Urinary bladder (tissue), 4 donors: ENCODE results near the gene RPL6. TPM values are rescaled to one million over a fixed set of nuclear protein-coding genes. Genes with fewer than 3 reads are reported as not detected.
"Not testable (repeated sequence)": the region's sequence is repeated elsewhere in the genome, so short reads cannot be mapped to it uniquely, and the experiment has no call there.

Experiments used
- DNase-seq: peaks from one replicate; pipeline ENCODE4 v3.0.0-alpha.2; 2015; ENCODE audit errors: extremely low spot score
- H3K27ac ChIP-seq: one replicate; pipeline ENCODE4 v1.5.1; 2013; ENCODE audit warnings: low read depth, mild to moderate bottlenecking, moderate library complexity
- H3K36me3 ChIP-seq: one replicate; pipeline ENCODE4 v1.6.1; 2013; ENCODE audit warnings: mild to moderate bottlenecking, moderate library complexity; ENCODE audit not compliant: insufficient read depth
- H3K4me1 ChIP-seq: one replicate; pipeline ENCODE4 v1.6.1; 2013; ENCODE audit warnings: mild to moderate bottlenecking, moderate library complexity; ENCODE audit not compliant: insufficient read depth
- H3K4me3 ChIP-seq: one replicate; pipeline ENCODE4 v1.5.1; 2013; ENCODE audit warnings: low read depth, low read length
- WGBS: extraction: QIAGEN DNeasy Blood & Tissue Kit; methylation state at CpG from one replicate; pipeline ENCODE4 v1.1.7; 2013; 5-methylcytosine and 5-hydroxymethylcytosine counted together
- polyA plus RNA-seq: library from polyadenylated mRNA; stranded (reverse); fragments of 200-250 nt; gene quantifications from one replicate; pipeline ENCODE4 v1.2.3, GENCODE V29; 2013
- total RNA-seq: library from RNA; depleted of rRNA; stranded (reverse); fragments of >200 nt; gene quantifications from one replicate; pipeline ENCODE4 v1.2.3, GENCODE V29; 2014
- donor health status: healthy with polysubstance abuse.
- donor health status: healthy.

Gene RPL6
- total and polyA plus RNA-seq, 2 donors, result 1,317 to 1,643 TPM

- no peaks in the 10 kb centered on the region for H3K4me1 ChIP-seq
- WGBS, result 94% methylated on average over 14 of the region's 14 CpGs
- peaks cover 8% of the 10 kb centered on the region for H3K36me3 ChIP-seq
- H3K27ac ChIP-seq, result no peak overlapping the region
- H3K4me3 ChIP-seq, result no peak overlapping the region
- no peak for DNase-seq
These were observed 470 bp upstream of the RPL6 start for GRCh38 chr12:112409906-112410244.

GRCh38 chr12:112408621-112409020 lies 784 bp downstream of the RPL6 start:
- Histone ChIP-seq H3K27ac (peak overlapping the region; percentile 77), H3K36me3 (peaks cover 8% of the 10 kb centered on the region), H3K4me3 (peak overlapping the region; percentile 58), H3K4me1 (no peaks in the 10 kb centered on the region)
- DNase-seq, result no peak
- WGBS, result 18% methylated on average over 5 of the region's 5 CpGs

GRCh38 chr12:112407683-112408082 lies 1.7 kb downstream of the RPL6 start:
- H3K4me3 ChIP-seq, H3K27ac ChIP-seq, H3K36me3 ChIP-seq, DNase-seq, H3K4me1 ChIP-seq: not testable (repeated sequence)
- 84% methylated on average over 6 of the region's 6 CpGs for WGBS

GRCh38 chr12:112406519-112407488 lies 2.6 kb downstream of the RPL6 start:
- H3K36me3 ChIP-seq, result peaks cover 8% of the 10 kb centered on the region

GRCh38 chr12:112401903-112402498 lies 7.4 kb downstream of the RPL6 start:
- Histone ChIP-seq H3K36me3 (peaks cover 6% of the 10 kb centered on the region), H3K27ac (no peak overlapping the region), H3K4me3 (no peak overlapping the region), H3K4me1 (no peaks in the 10 kb centered on the region)
- 63% methylated on average over 5 of the region's 5 CpGs for WGBS
- no peak for DNase-seq

More at GRCh38 chr12:112406519-112407488, 2.6 kb downstream of the RPL6 start:
- Histone ChIP-seq H3K27ac (no peak overlapping the region), H3K4me1 (no peaks in the 10 kb centered on the region), H3K4me3 (no peak overlapping the region)
- no peak for DNase-seq
- 86% methylated on average over 11 of the region's 11 CpGs for WGBS

- H3K36me3 ChIP-seq, result peaks cover 6% of the 10 kb centered on the region
- H3K27ac ChIP-seq, result no peak overlapping the region
- H3K4me3 ChIP-seq, result no peak overlapping the region
- DNase-seq, result no peak
- WGBS, result 92% methylated on average over 5 of the region's 5 CpGs
- no peaks in the 10 kb centered on the region for H3K4me1 ChIP-seq
These were observed 8.4 kb downstream of the RPL6 start for GRCh38 chr12:112401054-112401453.

GRCh38 chr12:112393328-112393727 lies 16.1 kb downstream of the RPL6 start:
- 73% methylated on average over 1 of the region's 1 CpG for WGBS

GRCh38 chr12:112389922-112390654 lies 19.3 kb downstream of the RPL6 start:
- WGBS, result 70% methylated on average over 3 of the region's 4 CpGs
- DNase-seq, H3K4me3 ChIP-seq: not testable (repeated sequence)

More at GRCh38 chr12:112393328-112393727, 16.1 kb downstream of the RPL6 start:
- H3K4me1 ChIP-seq, result no peaks in the 10 kb centered on the region
- no peaks in the 10 kb centered on the region for H3K36me3 ChIP-seq
- no peak overlapping the region for H3K4me3 ChIP-seq
- no peak for DNase-seq
- no peak overlapping the region for H3K27ac ChIP-seq

GRCh38 chr12:112389228-112389627 lies 20.2 kb downstream of the RPL6 start:
- H3K4me1 ChIP-seq, result no peaks in the 10 kb centered on the region
- no peak overlapping the region for H3K4me3 ChIP-seq
- H3K36me3 ChIP-seq, result no peaks in the 10 kb centered on the region
- WGBS, result 87% methylated on average over 4 of the region's 4 CpGs
- no peak for DNase-seq
- H3K27ac ChIP-seq, result no peak overlapping the region

More at GRCh38 chr12:112389922-112390654, 19.3 kb downstream of the RPL6 start:
- H3K36me3 ChIP-seq, H3K27ac ChIP-seq, H3K4me1 ChIP-seq: not testable (repeated sequence)

GRCh38 chr12:112386726-112387125 lies 22.7 kb downstream of the RPL6 start:
- Histone ChIP-seq H3K4me3 (no peak overlapping the region), H3K4me1 (no peaks in the 10 kb centered on the region), H3K27ac (no peak overlapping the region), H3K36me3 (no peaks in the 10 kb centered on the region)
- DNase-seq, result no peak
- WGBS, result 44% methylated on average over 3 of the region's 3 CpGs

GRCh38 chr12:112382866-112383265 lies 26.5 kb downstream of the RPL6 start:
- peak overlapping the region; percentile 98 for H3K4me3 ChIP-seq
- DNase-seq, result no peak
- WGBS, result 94% methylated on average over 11 of the region's 11 CpGs
- no peaks in the 10 kb centered on the region for H3K36me3 ChIP-seq
- no peak overlapping the region for H3K27ac ChIP-seq
- no peaks in the 10 kb centered on the region for H3K4me1 ChIP-seq

- H3K36me3 ChIP-seq, result no peaks in the 10 kb centered on the region
- 38% methylated on average over 106 of the region's 106 CpGs for WGBS
- H3K27ac ChIP-seq, result peak within 1 kb of the TSS; percentile 80
- peak within 1 kb of the TSS; percentile 98 for H3K4me3 ChIP-seq
- H3K4me1 ChIP-seq, result no peaks in the 10 kb centered on the region
- peak; percentile 58 for DNase-seq
These were observed 27.3 kb downstream of the RPL6 start, which contains the start of gene HECTD4 for GRCh38 chr12:112381883-112382796. TSS of gene HECTD4 (minus strand) at chr12:112382431. CDS start at chr12:112382128, 303 bp downstream.
